HG02981 (cell line): ENCODE results near the gene GNPNAT1.
A peak's percentile ranks its signal among the peaks of the same experiment; 100 is the strongest.

ENCODE experiments used
- ATAC-seq: cut with Tn5 transposase; IDR thresholded peaks from one replicate; pipeline ENCODE4 v1.9.1; 2021; ENCODE audit warnings: mild to moderate bottlenecking, moderate library complexity; ENCODE audit not compliant: unreplicated experiment

The GNPNAT1 gene

DNA sequence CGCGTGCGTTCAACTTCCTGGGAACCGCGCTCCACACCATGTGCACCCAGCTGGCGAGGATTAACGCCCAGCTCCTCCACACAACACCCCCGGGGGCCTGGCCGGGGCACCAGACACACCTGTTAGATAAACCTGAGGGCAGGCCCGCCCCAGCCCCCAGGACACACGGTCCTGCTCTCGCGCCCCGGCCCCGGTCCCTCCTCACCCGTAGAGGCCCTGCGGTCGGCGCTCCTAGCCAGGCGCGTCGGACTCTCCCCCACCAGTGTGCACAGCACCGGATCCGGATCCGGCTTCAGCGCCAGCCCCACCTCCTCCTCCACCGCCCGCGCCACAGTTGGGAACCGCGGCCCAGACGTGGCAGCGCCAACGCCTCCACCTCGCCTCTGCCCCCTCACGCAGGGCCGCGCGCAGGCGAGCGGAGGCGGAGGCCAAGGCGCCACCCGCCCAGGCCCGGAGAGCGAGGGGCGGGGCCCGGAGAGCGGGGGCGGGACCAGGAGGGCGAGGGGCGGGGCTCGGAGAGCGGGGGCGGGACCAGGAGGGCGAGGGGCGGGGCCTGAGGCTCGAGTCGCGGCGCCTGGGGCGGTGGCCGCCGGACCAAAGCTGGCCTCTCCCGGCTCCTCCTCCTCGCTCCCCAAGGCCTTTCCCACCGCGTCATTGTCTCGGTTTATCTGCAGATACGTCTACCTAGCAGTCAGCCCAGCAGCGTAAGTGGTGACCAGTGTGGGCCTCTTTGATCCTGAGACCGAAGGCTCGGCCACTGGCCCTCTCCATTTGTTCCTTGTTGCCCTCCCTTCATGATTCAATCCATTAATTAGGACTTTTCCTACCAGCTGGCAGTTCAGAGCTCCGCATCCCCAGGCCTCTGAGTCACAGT is at the start of gene GNPNAT1:
GNPNAT1 (minus strand) TSS at position 385 of the 874 bp plus-strand sequence. CDS start 6,957 bp downstream, outside the sequence.
- ATAC-seq = peak; percentile 92

GRCh38 chr14:52840877-52841276 is 49.5 kb upstream of the GNPNAT1 start:
- no peak for ATAC-seq

GRCh38 chr14:52837451-52837850 is 46.0 kb upstream of the GNPNAT1 start:
- no peak for ATAC-seq

- ATAC-seq = no peak
These were observed 44.7 kb upstream of the GNPNAT1 start for GRCh38 chr14:52836063-52836462.

GRCh38 chr14:52835122-52835903 is 43.9 kb upstream of the GNPNAT1 start:
- ATAC-seq = no peak

DNA sequence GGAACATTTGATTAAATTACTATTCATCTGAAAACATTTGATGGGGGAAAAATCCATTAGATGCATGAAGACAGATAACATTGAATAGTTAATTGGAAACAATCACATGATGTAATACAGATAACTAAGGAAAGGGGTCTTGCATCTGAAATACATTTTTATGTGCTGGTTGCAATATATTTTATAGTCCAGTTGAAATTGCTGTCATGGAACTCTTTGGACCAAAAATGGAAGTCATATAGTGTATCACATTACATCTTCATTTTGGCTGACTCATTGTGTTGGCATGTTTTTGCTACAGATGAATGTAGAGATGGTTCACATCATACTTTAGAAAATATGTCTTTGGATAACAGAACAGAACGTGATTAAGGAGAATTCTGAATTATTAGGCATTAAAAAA is 43.0 kb upstream of the GNPNAT1 start:
- no peak for ATAC-seq

- ATAC-seq = no peak
These were observed 42.5 kb upstream of the GNPNAT1 start for GRCh38 chr14:52833891-52834290.

GRCh38 chr14:52829527-52830185 is 38.2 kb upstream of the GNPNAT1 start:
- no peak for ATAC-seq

GRCh38 chr14:52827426-52827825 is 36.0 kb upstream of the GNPNAT1 start:
- ATAC-seq = no peak

- no peak for ATAC-seq
These were observed 33.7 kb upstream of the GNPNAT1 start for GRCh38 chr14:52825085-52825484.

- ATAC-seq = no peak
These were observed 33.1 kb upstream of the GNPNAT1 start for GRCh38 chr14:52824462-52824861.

- no peak for ATAC-seq
These were observed 30.4 kb upstream of the GNPNAT1 start for GRCh38 chr14:52821805-52822250.

GRCh38 chr14:52808101-52808500 is 16.7 kb upstream of the GNPNAT1 start:
- no peak for ATAC-seq

DNA sequence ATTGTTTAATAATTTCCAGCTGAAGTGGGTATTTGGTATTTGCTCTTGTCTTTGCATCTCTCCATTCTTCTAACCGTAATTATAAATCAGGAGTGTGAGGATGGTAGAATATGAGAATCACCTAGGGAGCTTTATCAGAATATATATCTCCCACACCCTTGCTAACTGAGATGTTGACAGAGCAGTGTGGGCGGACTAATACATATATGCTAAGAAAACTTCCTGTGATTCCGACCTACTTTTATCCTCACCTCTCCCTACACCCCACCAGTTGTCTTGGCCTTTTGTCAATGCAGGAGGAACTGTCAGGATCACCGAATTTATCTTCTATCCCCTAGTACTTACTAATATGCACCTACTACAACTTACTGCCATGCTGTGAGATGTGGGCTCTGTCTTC is 14.7 kb upstream of the GNPNAT1 start:
- no peak for ATAC-seq

DNA sequence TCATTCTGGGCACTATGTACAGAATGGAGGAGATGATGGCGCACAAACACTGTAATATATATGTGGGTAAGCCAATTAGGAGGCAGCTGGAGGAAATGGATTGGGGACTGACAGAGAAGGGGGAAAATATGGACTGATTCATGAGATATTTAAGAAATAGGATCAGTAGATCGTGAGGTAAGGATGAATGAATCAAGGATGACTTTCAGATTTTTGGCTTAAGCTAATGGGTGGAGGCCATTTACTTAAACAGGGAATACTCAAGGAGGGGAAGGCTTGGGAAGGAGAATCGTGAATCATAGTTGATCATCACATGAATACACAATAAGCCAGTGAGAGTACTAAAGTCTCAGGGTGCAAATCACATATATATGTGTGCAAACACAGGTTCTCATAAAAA is 11.2 kb upstream of the GNPNAT1 start:
- no peak for ATAC-seq

GRCh38 chr14:52801014-52801712 is 9.8 kb upstream of the GNPNAT1 start:
- ATAC-seq = no peak

- no peak for ATAC-seq
These were observed 7.4 kb upstream of the GNPNAT1 start for GRCh38 chr14:52798826-52799225.

GRCh38 chr14:52797653-52798052 is 6.2 kb upstream of the GNPNAT1 start:
- no peak for ATAC-seq

DNA sequence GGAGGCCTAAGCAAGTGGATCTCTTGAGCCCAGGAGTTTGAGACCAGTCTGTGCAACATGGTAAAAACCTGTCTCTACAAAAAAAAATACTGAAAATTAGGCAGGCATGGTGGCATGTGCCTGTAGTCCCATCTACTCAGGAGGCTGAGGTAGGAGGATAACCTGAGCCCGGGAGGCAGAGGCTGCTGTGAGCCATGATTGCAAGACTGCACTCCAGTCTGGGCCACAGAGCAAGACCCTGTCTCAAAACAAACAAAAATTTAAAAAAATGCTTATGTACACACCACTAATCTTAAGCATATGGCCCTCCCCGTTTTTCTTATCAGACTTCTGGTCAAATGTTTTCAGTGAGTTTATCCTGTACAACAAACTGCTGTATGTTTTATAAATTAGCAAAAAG is 1.7 kb upstream of the GNPNAT1 start:
- no peak for ATAC-seq

DNA sequence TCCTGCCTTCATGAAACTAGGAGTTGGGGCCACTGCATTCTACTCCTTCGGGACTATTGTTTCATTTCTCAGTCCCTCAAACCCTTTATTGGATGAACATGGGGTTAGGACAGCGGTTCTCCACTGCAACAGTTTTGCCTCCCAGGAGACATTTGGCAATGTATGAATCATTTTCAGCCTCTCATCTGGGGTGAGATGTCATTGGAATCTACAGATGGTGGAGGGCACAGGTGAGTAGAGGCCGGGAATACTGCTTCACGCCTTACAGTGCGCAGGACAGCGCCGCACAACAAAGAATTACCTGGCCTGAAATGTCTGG is 649 bp upstream of the GNPNAT1 start:
- ATAC-seq = no peak

- ATAC-seq = no peak
These were observed 618 bp downstream of the GNPNAT1 start for GRCh38 chr14:52790756-52791222.
